Measurements from ENCODE around the gene TCERG1L. TPM values are rescaled to one million over a fixed set of nuclear protein-coding genes. Genes with fewer than 3 reads are reported as not detected.
A peak's percentile ranks its signal among the peaks of the same experiment; 100 is the strongest.

TCERG1L gene
- total RNA-seq, 6 experiments from 2014 or later, result not detected

- TF ChIP-seq POLR2A (IDR thresholded peaks at IDR 0.05), result no peak
- no peak for TF ChIP-seq CTCF (IDR thresholded peaks at IDR 0.05)
- Histone ChIP-seq H3K27ac (no peak overlapping the region), H3K9me3 (no peaks in the 10 kb centered on the region), H3K36me3 (no peaks in the 10 kb centered on the region), H3K4me3 (no peak overlapping the region), H3K4me1 (no peaks in the 10 kb centered on the region), H3K27me3 (no peaks in the 10 kb centered on the region)
- WGBS (ENCODE audit: insufficient coverage, low coverage, low lambda C conversion rate, missing lambda C conversion rate), result 73% methylated on average over 5 of the region's 11 CpGs
- no peak for ATAC-seq
- no peak for DNase-seq
- intact Hi-C loops (cut with DNase I), result no loop called here
Measured at GRCh38 chr10:131202990-131203389, 108.5 kb downstream of the TCERG1L start.

- no peak overlapping the region for H3K4me3 ChIP-seq
- H3K36me3 ChIP-seq, result no peaks in the 10 kb centered on the region
- ATAC-seq (no peak), DNase-seq (no peak)
- no peak overlapping the region for H3K27ac ChIP-seq
- TF ChIP-seq CTCF (IDR thresholded peaks at IDR 0.05), result no peak
- TF ChIP-seq POLR2A (IDR thresholded peaks at IDR 0.05), result no peak
- no peaks in the 10 kb centered on the region for H3K9me3 ChIP-seq
- WGBS (ENCODE audit: insufficient coverage, low coverage, low lambda C conversion rate, missing lambda C conversion rate), result 82% methylated on average over 27 of the region's 33 CpGs
- no peaks in the 10 kb centered on the region for H3K27me3 ChIP-seq
- no peaks in the 10 kb centered on the region for H3K4me1 ChIP-seq
- intact Hi-C loops (cut with DNase I), result no loop called here
Measured at GRCh38 chr10:131201741-131202515, 109.6 kb downstream of the TCERG1L start.

- H3K27me3 ChIP-seq, result no peaks in the 10 kb centered on the region
- DNase-seq (no peak), ATAC-seq (no peak)
- no peak overlapping the region for H3K4me3 ChIP-seq
- TF ChIP-seq CTCF (IDR thresholded peaks at IDR 0.05), result no peak
- WGBS (ENCODE audit: insufficient coverage, low coverage, low lambda C conversion rate, missing lambda C conversion rate), result 50% methylated on average over 10 of the region's 21 CpGs
- H3K36me3 ChIP-seq, result no peaks in the 10 kb centered on the region
- intact Hi-C loops (cut with DNase I), result no loop called here
- no peak overlapping the region for H3K27ac ChIP-seq
- H3K9me3 ChIP-seq, result no peaks in the 10 kb centered on the region
- no peaks in the 10 kb centered on the region for H3K4me1 ChIP-seq
Measured at GRCh38 chr10:131200856-131201470, 110.6 kb downstream of the TCERG1L start.

- DNase-seq (peak in 1 of 3 donors; percentile 19), ATAC-seq (no peak)
- H3K9me3 ChIP-seq, result no peaks in the 10 kb centered on the region
- intact Hi-C loops (cut with DNase I), result no loop called here
- 4% methylated on average over 6 of the region's 6 CpGs for WGBS (ENCODE audit: insufficient coverage, low coverage, low lambda C conversion rate, missing lambda C conversion rate)
- no peaks in the 10 kb centered on the region for H3K36me3 ChIP-seq
- no peak for TF ChIP-seq CTCF (IDR thresholded peaks at IDR 0.05)
- no peak for TF ChIP-seq POLR2A (IDR thresholded peaks at IDR 0.05)
- no peak overlapping the region for H3K4me3 ChIP-seq
- no peaks in the 10 kb centered on the region for H3K27me3 ChIP-seq
- H3K27ac ChIP-seq, result no peak overlapping the region
- H3K4me1 ChIP-seq, result no peaks in the 10 kb centered on the region
Measured at GRCh38 chr10:131199646-131200045, 111.9 kb downstream of the TCERG1L start.
